GM19238 (cell line): ENCODE measurements around the gene RCOR1.
"Not testable (repeated sequence)": the region's sequence is repeated elsewhere in the genome, so short reads cannot be mapped to it uniquely, and the experiment has no call there.

Experiments used
- DNase-seq: peaks from one replicate; pipeline ENCODE4 v3.0.0; 2011; ENCODE audit warnings: low spot score; ENCODE audit not compliant: insufficient read length

Gene RCOR1

GRCh38 chr14:102571043-102571442, 21.4 kb upstream of the RCOR1 start:
- no peak for DNase-seq

DNA sequence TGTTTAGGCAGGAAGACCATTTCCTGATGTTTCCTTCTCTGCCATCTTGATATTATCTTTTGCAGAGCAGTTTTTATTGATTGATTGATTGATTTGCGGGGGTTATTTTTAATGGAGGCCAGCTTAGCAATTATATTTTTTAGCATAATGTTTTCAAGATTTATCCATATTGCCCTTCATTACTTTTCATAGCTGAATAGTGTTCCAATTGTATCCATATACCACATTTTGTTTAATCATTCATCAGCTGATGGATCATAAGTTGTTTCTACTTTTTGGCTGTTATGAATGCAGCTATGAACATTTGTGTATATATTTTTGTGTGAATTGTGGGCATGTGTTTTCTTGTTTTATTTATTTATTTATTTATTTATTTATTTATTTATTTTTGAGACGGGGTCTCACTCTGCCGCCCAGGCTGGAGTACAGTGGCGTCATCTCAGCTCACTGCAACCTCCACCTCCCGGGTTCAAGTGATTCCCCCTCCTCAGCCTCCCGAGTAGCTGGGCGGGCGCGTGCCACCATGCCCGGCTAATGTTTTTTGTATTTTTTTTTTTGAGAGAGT, 20.9 kb upstream of the RCOR1 start:
- DNase-seq, result no peak

DNA sequence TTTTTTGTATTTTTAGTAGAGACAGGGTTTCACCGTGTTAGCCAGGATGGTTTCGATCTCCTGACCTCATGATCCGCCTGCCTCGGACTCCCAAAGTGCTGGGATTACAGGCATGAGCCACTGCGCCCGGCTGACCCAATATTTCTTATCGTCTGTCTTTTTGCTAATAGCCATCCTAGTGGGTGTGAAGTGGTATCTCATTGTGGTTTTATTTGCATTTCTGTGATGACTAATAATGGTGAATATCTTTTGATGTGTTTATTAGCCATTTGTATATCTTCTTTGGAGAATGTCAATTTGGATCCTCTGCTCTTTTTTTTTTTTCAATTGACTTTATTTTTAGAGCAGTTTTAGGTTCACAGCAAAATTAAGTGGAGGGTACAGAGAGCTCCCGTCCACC, 19.3 kb upstream of the RCOR1 start:
- DNase-seq, result not testable (repeated sequence)

- no peak for DNase-seq
Measured at GRCh38 chr14:102573591-102574046, 18.8 kb upstream of the RCOR1 start.

GRCh38 chr14:102574281-102575159, 17.9 kb upstream of the RCOR1 start:
- no peak for DNase-seq

GRCh38 chr14:102575160-102575845, 17.1 kb upstream of the RCOR1 start:
- no peak for DNase-seq

- DNase-seq, result not testable (repeated sequence)
Measured at GRCh38 chr14:102575846-102576428, 16.5 kb upstream of the RCOR1 start.

DNA sequence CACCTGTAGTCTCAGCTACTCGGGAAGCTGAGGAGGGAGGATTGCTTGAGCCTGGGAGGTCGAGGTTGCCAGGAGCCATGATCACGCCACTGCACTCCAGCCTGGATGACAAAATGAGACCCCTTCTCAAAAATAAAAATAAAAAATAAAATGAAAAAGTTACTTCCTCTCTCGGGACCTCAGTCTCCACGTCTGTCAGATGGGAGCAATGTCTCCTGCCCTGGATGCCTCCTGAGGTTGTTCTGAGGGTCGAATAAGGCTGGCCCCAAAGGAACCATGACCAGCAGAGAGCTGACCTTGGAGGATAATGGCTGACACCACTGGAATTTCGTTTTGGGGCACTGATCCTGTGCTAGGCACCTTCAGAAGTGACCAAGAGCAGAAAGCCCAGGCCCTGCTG, 13.6 kb upstream of the RCOR1 start:
- DNase-seq, result no peak

GRCh38 chr14:102579696-102580549, 12.5 kb upstream of the RCOR1 start:
- DNase-seq, result no peak

DNA sequence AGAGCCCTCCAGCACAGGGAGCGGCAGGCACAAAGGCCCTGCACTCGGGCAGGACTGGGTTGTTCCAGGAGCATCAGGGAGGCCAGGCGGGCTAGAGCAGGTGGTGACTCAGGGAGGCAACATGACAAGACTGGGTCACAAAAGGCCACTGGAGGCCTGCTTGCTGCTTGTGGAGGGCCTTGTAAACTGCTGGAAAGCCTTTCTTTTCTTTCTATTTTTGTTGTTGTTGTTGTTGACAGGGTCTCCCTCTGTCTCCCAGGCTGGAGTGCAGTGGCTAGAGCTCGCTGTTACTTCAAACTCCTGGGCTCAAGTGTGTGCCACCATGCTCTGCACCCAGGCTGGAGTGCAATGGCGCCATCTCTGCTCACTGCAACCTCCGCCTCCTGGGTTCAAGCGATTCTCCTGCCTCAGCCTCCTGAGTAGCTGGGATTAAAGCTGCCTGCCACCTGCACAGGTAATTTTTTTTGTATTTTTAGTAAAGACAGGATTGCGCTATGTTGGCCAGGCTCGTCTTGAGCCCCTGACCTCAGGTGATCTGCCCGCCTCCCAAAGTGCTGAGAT, 11.8 kb upstream of the RCOR1 start:
- DNase-seq, result no peak

DNA sequence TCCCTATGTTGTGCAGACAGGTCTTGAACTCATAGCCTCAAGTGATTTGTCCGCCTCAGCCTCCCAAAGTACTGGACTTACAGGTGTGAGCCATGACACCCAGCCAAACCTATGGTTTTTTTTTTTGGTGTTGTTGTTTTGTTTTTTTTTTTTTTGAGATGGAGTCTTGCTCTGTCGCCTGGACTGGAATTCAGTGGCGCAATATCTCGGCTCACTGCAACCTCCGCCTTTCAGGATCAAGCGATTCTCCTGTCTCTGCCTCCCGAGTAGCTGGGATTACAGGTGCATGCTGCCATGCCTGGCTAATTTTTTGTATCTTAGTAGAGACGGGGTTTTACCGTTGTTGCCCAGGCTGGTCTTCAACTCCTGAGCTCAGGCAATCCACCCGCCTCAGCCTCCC, 11.3 kb upstream of the RCOR1 start:
- DNase-seq, result no peak

DNA sequence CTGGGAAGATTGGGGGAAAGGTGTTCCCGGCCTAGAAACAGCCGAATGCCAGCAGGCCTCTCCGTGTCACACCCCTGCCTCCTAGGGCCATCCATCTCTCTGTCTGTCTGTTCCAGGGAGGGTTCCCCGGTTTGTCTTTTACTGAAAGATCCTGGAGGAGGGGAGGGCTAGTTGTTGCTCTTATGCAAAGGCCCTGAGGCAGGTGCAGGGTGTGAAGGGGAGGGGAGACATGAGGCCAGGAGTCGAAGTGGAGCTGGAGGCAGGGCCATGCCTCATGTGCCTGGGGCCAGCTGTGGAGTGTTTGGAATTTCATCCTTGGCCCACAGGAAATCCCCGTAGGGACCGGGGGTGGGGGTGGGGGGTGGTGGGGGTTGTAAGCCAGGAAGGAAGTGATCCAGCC, 8.7 kb upstream of the RCOR1 start:
- DNase-seq, result no peak

DNA sequence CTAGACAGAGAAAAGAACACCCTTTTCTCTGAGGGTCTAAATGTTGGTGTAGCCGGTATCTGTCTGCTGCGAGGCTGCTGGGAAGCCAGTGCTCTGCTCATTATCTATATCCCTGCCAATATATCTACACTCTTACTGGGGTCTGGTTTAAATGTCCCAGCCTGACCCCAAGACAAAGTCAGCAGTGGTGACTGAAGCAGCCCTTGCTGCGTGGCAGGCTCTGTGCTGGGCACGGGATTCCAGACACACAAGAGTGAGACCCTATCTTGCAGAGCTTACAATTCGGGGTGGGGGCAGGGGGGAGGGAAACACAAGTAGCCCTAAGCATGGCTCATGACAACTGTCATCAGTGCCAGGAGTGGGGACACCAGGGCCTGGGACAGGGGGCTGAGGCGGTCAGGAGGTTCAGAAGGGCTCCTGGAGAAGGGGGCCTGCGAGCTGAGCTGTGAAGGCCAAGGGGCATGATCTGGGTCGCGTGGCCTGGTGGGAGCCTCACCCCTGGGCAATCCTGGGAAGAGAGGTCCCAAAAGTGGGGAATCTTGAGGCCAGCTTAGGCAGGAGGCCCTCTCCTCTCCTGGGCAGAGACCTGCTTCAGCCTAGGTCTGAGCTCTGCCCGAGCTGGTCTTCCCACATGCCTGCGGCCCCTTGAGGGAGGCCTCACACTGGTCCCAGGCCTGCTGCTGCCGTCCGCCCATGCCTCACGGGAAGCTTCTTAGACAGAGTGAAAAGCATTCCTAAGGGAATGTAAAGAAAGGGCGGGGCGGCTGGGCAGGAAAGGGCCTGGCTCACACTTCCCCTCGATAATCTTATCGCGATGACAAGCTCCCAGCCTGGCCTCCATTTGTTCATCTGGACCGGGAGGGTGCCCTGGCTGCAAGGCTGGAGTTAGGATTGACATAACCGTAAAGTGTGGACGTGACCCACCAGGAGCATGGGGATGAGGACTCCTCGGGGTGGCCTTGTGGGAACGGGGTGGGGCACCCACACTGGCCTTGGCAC, 7.3 kb upstream of the RCOR1 start:
- no peak for DNase-seq

DNA sequence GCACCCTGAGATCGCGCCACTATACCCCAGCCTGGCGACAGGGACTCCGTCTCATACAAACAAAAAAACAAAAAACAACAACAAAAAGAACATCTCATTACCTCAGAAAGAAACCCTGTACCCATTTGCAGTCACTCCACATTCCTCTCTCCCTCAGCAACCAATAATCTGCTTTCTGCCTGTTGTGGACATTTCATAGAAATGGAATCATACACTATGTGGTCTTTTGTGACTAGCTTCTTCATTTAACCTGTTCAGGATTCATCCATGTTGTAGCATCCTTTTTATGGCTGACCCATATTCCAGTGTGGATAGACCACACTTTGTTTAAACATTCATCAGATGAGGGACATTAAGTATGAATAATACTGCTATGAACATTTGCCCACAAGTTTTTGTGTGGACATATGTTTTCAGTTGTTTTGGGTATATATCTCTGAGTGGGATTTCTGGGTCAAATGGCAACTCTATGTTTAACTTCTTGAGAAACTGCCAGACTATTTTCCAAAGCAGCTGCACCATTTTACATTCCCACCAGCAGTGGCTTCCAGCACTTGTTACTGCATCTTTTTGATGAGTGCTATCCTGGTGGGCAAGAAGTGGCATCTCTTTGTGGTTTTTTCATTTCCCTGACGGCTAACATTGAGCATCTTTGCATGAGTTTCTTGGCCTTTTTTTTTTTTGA, 5.9 kb upstream of the RCOR1 start:
- DNase-seq, result no peak

DNA sequence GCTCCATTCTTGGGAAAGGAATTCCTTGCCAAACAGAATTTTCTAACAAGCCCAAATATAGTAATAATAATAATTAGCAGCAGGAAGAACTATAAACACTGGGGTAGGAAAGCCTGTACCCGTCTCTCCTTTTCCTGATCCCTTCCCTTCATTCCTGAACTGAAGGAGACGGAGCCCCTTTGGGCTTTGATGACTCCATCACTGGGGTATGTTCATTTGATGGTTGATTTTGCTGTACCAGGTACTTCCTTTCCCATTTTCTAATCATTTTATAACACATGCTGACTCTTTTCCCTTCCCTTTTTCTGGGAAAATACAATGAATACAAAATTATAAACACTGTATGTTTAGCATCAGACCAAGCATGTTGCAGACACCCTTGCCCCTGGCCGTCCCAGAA, 3.6 kb upstream of the RCOR1 start:
- DNase-seq, result no peak

- no peak for DNase-seq
Measured at GRCh38 chr14:102589761-102590290, 2.6 kb upstream of the RCOR1 start.

DNA sequence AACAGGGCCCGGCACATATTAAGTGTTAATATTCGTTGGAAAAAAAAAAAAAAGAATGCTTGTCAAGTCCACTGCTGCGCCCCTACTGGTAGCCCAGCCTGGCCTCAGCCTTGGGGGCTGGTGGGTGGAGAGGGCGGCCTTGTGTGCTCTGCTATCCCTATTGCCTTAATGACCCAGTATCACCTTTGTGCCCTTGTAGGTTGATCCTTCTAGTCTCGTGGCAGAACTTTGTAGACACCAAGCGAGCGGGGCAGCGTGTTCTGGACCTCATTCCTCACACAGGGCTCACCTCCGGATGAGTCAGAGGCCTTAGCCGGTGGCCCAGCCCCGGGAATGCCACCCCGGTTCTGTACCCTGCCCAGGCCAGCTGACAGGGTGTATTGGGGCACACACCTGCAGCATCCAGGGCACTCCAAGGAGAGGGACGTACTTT, 1.8 kb upstream of the RCOR1 start:
- no peak for DNase-seq

GRCh38 chr14:102591372-102591943, 991 bp upstream of the RCOR1 start:
- DNase-seq, result no peak
